Measurements from ENCODE around the gene GALNTL6. TPM values are rescaled to one million over a fixed set of nuclear protein-coding genes. Genes with fewer than 3 reads are reported as not detected.

GALNTL6 gene
- total RNA-seq, 1 donor from 2014 or later = 0.61 TPM

- Mint-ChIP-seq H3K27ac (ENCODE audit: unreplicated experiment) (no peak overlapping the region), H3K4me1 (ENCODE audit: low read depth, unreplicated experiment) (no peaks in the 10 kb centered on the region), H3K27me3 (ENCODE audit: low read depth, unreplicated experiment) (no peaks in the 10 kb centered on the region), H3K9me3 (ENCODE audit: unreplicated experiment) (no peaks in the 10 kb centered on the region), H3K36me3 (ENCODE audit: low read depth, unreplicated experiment) (no peaks in the 10 kb centered on the region), H3K4me3 (ENCODE audit: unreplicated experiment) (no peak overlapping the region)
- Histone ChIP-seq H3K27me3 (ENCODE audit: insufficient read depth, low read length) (no peaks in the 10 kb centered on the region), H3K27ac (ENCODE audit: low read depth, low read length) (no peak overlapping the region), H3K4me3 (ENCODE audit: insufficient read depth, low read depth, low read length) (no peak overlapping the region), H4K20me1 (ENCODE audit: insufficient read depth, low read length) (no peaks in the 10 kb centered on the region), H3K9ac (ENCODE audit: low read length) (no peak overlapping the region), H3K4me1 (ENCODE audit: insufficient read depth, low read length) (no peaks in the 10 kb centered on the region), H3K9me3 (ENCODE audit: insufficient read depth, low read depth, low read length) (no peaks in the 10 kb centered on the region), H2AFZ (ENCODE audit: low read depth, low read length) (no peak overlapping the region), H3K79me2 (ENCODE audit: insufficient read depth, low read length) (no peaks in the 10 kb centered on the region), H3K4me2 (ENCODE audit: low read length) (no peak overlapping the region), H3K36me3 (ENCODE audit: insufficient read depth, low read length) (no peaks in the 10 kb centered on the region)
- no peak for DNase-seq (ENCODE audit: low read depth)
- TF ChIP-seq EZH2 (IDR thresholded peaks at IDR 0.05; ENCODE audit: insufficient read depth, low read length) = no peak
- TF ChIP-seq, protein P1, sequence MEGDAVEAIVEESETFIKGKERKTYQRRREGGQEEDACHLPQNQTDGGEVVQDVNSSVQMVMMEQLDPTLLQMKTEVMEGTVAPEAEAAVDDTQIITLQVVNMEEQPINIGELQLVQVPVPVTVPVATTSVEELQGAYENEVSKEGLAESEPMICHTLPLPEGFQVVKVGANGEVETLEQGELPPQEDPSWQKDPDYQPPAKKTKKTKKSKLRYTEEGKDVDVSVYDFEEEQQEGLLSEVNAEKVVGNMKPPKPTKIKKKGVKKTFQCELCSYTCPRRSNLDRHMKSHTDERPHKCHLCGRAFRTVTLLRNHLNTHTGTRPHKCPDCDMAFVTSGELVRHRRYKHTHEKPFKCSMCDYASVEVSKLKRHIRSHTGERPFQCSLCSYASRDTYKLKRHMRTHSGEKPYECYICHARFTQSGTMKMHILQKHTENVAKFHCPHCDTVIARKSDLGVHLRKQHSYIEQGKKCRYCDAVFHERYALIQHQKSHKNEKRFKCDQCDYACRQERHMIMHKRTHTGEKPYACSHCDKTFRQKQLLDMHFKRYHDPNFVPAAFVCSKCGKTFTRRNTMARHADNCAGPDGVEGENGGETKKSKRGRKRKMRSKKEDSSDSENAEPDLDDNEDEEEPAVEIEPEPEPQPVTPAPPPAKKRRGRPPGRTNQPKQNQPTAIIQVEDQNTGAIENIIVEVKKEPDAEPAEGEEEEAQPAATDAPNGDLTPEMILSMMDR (IDR thresholded peaks at IDR 0.05; ENCODE audit: insufficient read depth, low read depth, low read length) = no peak
- FAIRE-seq = no peak
Observed at GRCh38 chr4:172163215-172163614, 350.0 kb downstream of the GALNTL6 start.

GRCh38 chr4:172168888-172169287 lies 355.7 kb downstream of the GALNTL6 start:
- no peak overlapping the region for H3K27ac ChIP-seq (ENCODE audit: low read depth, low read length)

GRCh38 chr4:172169871-172170270 lies 356.7 kb downstream of the GALNTL6 start:
- peak; percentile 7 for DNase-seq (ENCODE audit: low read depth)
- no peak overlapping the region for H2AFZ ChIP-seq (ENCODE audit: low read depth, low read length)
- no peaks in the 10 kb centered on the region for H3K27me3 Mint-ChIP-seq (ENCODE audit: low read depth, unreplicated experiment)
- no peak overlapping the region for H3K4me3 ChIP-seq (ENCODE audit: insufficient read depth, low read depth, low read length)
- H3K27ac ChIP-seq (ENCODE audit: low read depth, low read length) = no peak overlapping the region
- no peaks in the 10 kb centered on the region for H4K20me1 ChIP-seq (ENCODE audit: insufficient read depth, low read length)
- no peaks in the 10 kb centered on the region for H3K79me2 ChIP-seq (ENCODE audit: insufficient read depth, low read length)
- H3K4me2 ChIP-seq (ENCODE audit: low read length) = no peak overlapping the region
- TF ChIP-seq, protein P1 (IDR thresholded peaks at IDR 0.05; ENCODE audit: insufficient read depth, low read depth, low read length) = no peak
- TF ChIP-seq EZH2 (IDR thresholded peaks at IDR 0.05; ENCODE audit: insufficient read depth, low read length) = no peak
- no peaks in the 10 kb centered on the region for H3K27me3 ChIP-seq (ENCODE audit: insufficient read depth, low read length)
- no peaks in the 10 kb centered on the region for H3K9me3 ChIP-seq (ENCODE audit: insufficient read depth, low read depth, low read length)
- no peaks in the 10 kb centered on the region for H3K9me3 Mint-ChIP-seq (ENCODE audit: unreplicated experiment)
- no peaks in the 10 kb centered on the region for H3K4me1 ChIP-seq (ENCODE audit: insufficient read depth, low read length)
- H3K4me3 Mint-ChIP-seq (ENCODE audit: unreplicated experiment) = no peak overlapping the region
- peaks cover 9% of the 10 kb centered on the region for H3K4me1 Mint-ChIP-seq (ENCODE audit: low read depth, unreplicated experiment)
- H3K27ac Mint-ChIP-seq (ENCODE audit: unreplicated experiment) = no peak overlapping the region
- no peaks in the 10 kb centered on the region for H3K36me3 Mint-ChIP-seq (ENCODE audit: low read depth, unreplicated experiment)
- no peaks in the 10 kb centered on the region for H3K36me3 ChIP-seq (ENCODE audit: insufficient read depth, low read length)
- H3K9ac ChIP-seq (ENCODE audit: low read length) = no peak overlapping the region
- no peak for FAIRE-seq

More at GRCh38 chr4:172168888-172169287, 355.7 kb downstream of the GALNTL6 start:
- FAIRE-seq = peak; percentile 39
- peaks cover 9% of the 10 kb centered on the region for H3K4me1 Mint-ChIP-seq (ENCODE audit: low read depth, unreplicated experiment)
- Histone ChIP-seq H3K9ac (ENCODE audit: low read length) (no peak overlapping the region), H3K4me3 (ENCODE audit: insufficient read depth, low read depth, low read length) (no peak overlapping the region), H3K27me3 (ENCODE audit: insufficient read depth, low read length) (no peaks in the 10 kb centered on the region), H3K79me2 (ENCODE audit: insufficient read depth, low read length) (no peaks in the 10 kb centered on the region), H3K9me3 (ENCODE audit: insufficient read depth, low read depth, low read length) (no peaks in the 10 kb centered on the region), H3K4me2 (ENCODE audit: low read length) (no peak overlapping the region), H4K20me1 (ENCODE audit: insufficient read depth, low read length) (no peaks in the 10 kb centered on the region), H3K36me3 (ENCODE audit: insufficient read depth, low read length) (no peaks in the 10 kb centered on the region), H3K4me1 (ENCODE audit: insufficient read depth, low read length) (no peaks in the 10 kb centered on the region), H2AFZ (ENCODE audit: low read depth, low read length) (no peak overlapping the region)
- TF ChIP-seq EZH2 (IDR thresholded peaks at IDR 0.05; ENCODE audit: insufficient read depth, low read length) = no peak
- TF ChIP-seq, protein P1 (IDR thresholded peaks at IDR 0.05; ENCODE audit: insufficient read depth, low read depth, low read length) = no peak
- DNase-seq (ENCODE audit: low read depth) = no peak
- H3K36me3 Mint-ChIP-seq (ENCODE audit: low read depth, unreplicated experiment) = no peaks in the 10 kb centered on the region
- no peaks in the 10 kb centered on the region for H3K9me3 Mint-ChIP-seq (ENCODE audit: unreplicated experiment)
- no peaks in the 10 kb centered on the region for H3K27me3 Mint-ChIP-seq (ENCODE audit: low read depth, unreplicated experiment)
- H3K4me3 Mint-ChIP-seq (ENCODE audit: unreplicated experiment) = no peak overlapping the region
- no peak overlapping the region for H3K27ac Mint-ChIP-seq (ENCODE audit: unreplicated experiment)
